GM23338 (cell line): ENCODE results near the gene TMED10.

Experiments used
- CREB1 ChIP-seq: fragments of 250-450 bp; sonication (Bioruptor Pico); IDR thresholded peaks from 2 replicates; pipeline ENCODE4 v1.5.0; 2020; ENCODE audit warnings: low read depth, mild to moderate bottlenecking, moderate library complexity
- CTCF ChIP-seq, 2 experiments: fragments of 200-600 bp in 1 of 2; sonication (generic) in 1 of 2; conservative IDR thresholded peaks; 2 replicates each; pipeline versions ENCODE4 v1.5.1 to v1.6.1; 2016 to 2017; ENCODE audit warnings: antibody characterized with exemption in 2 of 2, low read depth in 2 of 2, mild to moderate bottlenecking in 2 of 2, moderate library complexity in 1 of 2
- ETS1 ChIP-seq: IDR thresholded peaks from 2 replicates; pipeline ENCODE4 v1.6.1; 2016; ENCODE audit warnings: antibody characterized with exemption
- EZH2 ChIP-seq: fragments of 200-600 bp; sonication (generic); IDR thresholded peaks from one replicate; pipeline ENCODE4 v1.8.0; 2017; ENCODE audit warnings: antibody characterized with exemption, mild to moderate bottlenecking, low read depth; ENCODE audit not compliant: unreplicated experiment
- EZH2phosphoT487 ChIP-seq: fragments of 200-600 bp; sonication (generic); IDR thresholded peaks from one replicate; pipeline ENCODE4 v1.8.1; 2018; ENCODE audit warnings: antibody characterized with exemption; ENCODE audit not compliant: unreplicated experiment
- JUNB ChIP-seq: IDR thresholded peaks from one replicate; pipeline ENCODE4 v1.6.1; 2016; ENCODE audit warnings: antibody characterized with exemption; ENCODE audit not compliant: unreplicated experiment
- POLR2AphosphoS5 ChIP-seq: IDR thresholded peaks from 2 replicates; pipeline ENCODE4 v1.6.1; 2016; ENCODE audit warnings: antibody characterized with exemption, low read depth
- REST ChIP-seq: IDR thresholded peaks from one replicate; pipeline ENCODE4 v1.6.1; 2018; ENCODE audit warnings: antibody characterized with exemption; ENCODE audit not compliant: unreplicated experiment
- ZNF331 ChIP-seq: fragments of 250-450 bp; sonication (Bioruptor Pico); IDR thresholded peaks from 2 replicates; pipeline ENCODE4 v1.5.0; 2020; ENCODE audit warnings: low read depth, mild to moderate bottlenecking, moderate library complexity
- ZNF462 ChIP-seq: fragments of 250-450 bp; sonication (Bioruptor Pico); IDR thresholded peaks from 2 replicates; pipeline ENCODE4 v1.5.0; 2020; ENCODE audit warnings: mild to moderate bottlenecking, moderate library complexity

- no peak for TF ChIP-seq CTCF (conservative IDR thresholded peaks at IDR 0.05; ENCODE audit: low read depth in 2 of 2)
- no peak for TF ChIP-seq CREB1 (CRISPR knock-in tag)
- no peak for TF ChIP-seq EZH2phosphoT487
- TF ChIP-seq POLR2AphosphoS5: no peak
- no peak for TF ChIP-seq JUNB
- no peak for TF ChIP-seq REST
- TF ChIP-seq EZH2: no peak
- no peak for TF ChIP-seq ETS1
- no peak for TF ChIP-seq ZNF462
- TF ChIP-seq ZNF331 (CRISPR knock-in tag): no peak
Measured at GRCh38 chr14:75125617-75126016, 50.8 kb downstream of the TMED10 start.
